ENCODE measurements around the gene PYURF. TPM values are rescaled to one million over a fixed set of nuclear protein-coding genes. Genes with fewer than 3 reads are reported as not detected.

Gene PYURF
- total and polyA plus RNA-seq, 9 of the 15 experiments (the other 6 are each of a cell fraction or from before 2014, with no cell fraction given): 22.5 to 199 (median 108) TPM

- peak; percentile 60; the same call in 1 of the 2 replicates for TF ChIP-seq FOXP4 (CRISPR knock-in tag; IDR thresholded peaks at IDR 0.05; ENCODE audit: borderline replicate concordance)
- 0 out of 2 replicates have a peak, but pooled peaks have one; percentile 28 for TF ChIP-seq ETV1 (tag; conservative IDR thresholded peaks at IDR 0.05; ENCODE audit: low read depth)
- TF ChIP-seq RBM22 (IDR thresholded peaks at IDR 0.05; ENCODE audit: low read depth, low read length, poor library complexity, severe bottlenecking): peak; percentile 54
- TF ChIP-seq E2F5 (CRISPR knock-in tag; IDR thresholded peaks at IDR 0.05): 0 out of 2 replicates have a peak, but pooled peaks have one; percentile 51
- peak; percentile 31; the same call in 1 of the 2 replicates for TF ChIP-seq ZNF583 (CRISPR knock-in tag; IDR thresholded peaks at IDR 0.05)
- peak; percentile 48 for TF ChIP-seq VEZF1 (CRISPR knock-in tag; IDR thresholded peaks at IDR 0.05)
- peak; percentile 88 for TF ChIP-seq NCOA1 (IDR thresholded peaks at IDR 0.05; ENCODE audit: low read depth)
- TF ChIP-seq AFF1 (IDR thresholded peaks at IDR 0.05; ENCODE audit: low read depth in 1 of 2, partially characterized antibody in 2 of 2): peak in 1 of 2 experiments; percentile 55
- TF ChIP-seq HDAC2 (IDR thresholded peaks at IDR 0.05): no peak; the same call in 1 of the 2 replicates
- TF ChIP-seq HMGN3 (IDR thresholded peaks at IDR 0.05; ENCODE audit: borderline replicate concordance, extremely low read depth, insufficient read length, low read depth, low read length): peak; percentile 76
- peak; percentile 90 for TF ChIP-seq GTF2E2 (tag; IDR thresholded peaks at IDR 0.05)
- TF ChIP-seq PTRF (tag; IDR thresholded peaks at IDR 0.05): no peak
- TF ChIP-seq MTA1 (IDR thresholded peaks at IDR 0.05; ENCODE audit: borderline replicate concordance): no peak
- no peak for TF ChIP-seq THRB (CRISPR knock-in tag; conservative IDR thresholded peaks at IDR 0.05)
- TF ChIP-seq SP1 (CRISPR knock-in tag; IDR thresholded peaks at IDR 0.05): peak; percentile 83
- TF ChIP-seq ZNF551 (CRISPR knock-in tag; IDR thresholded peaks at IDR 0.05): no peak
These were observed at the start of gene PYURF (continued) for GRCh38 chr4:88523325-88524129.

All from K562 (cell line).